WTC11 (cell line): ENCODE results near the gene SPANXN4.

Experiments used
- CREB1 ChIP-seq: sonication (generic); formaldehyde crosslinking; IDR thresholded peaks from 2 replicates; pipeline ENCODE4 v1.8.0; 2023; ENCODE audit warnings: mild to moderate bottlenecking, missing genetic modification reagents
- GABPB1 ChIP-seq: sonication (generic); formaldehyde crosslinking; IDR thresholded peaks from 2 replicates; pipeline ENCODE4 v1.8.1; 2023; ENCODE audit warnings: mild to moderate bottlenecking, missing genetic modification reagents
- NR2C2 ChIP-seq: sonication (generic); formaldehyde crosslinking; IDR thresholded peaks from 2 replicates; pipeline ENCODE4 v1.8.0; 2022; ENCODE audit warnings: mild to moderate bottlenecking, missing genetic modification reagents
- TF ChIP-seq, protein P1 (sequence below): fragments of 200-600 bp; IDR thresholded peaks from 2 replicates; pipeline ENCODE4 v1.8.0; 2022; ENCODE audit warnings: antibody characterized with exemption
- TF ChIP-seq, protein P2 (sequence below): sonication (generic); formaldehyde crosslinking; IDR thresholded peaks from 2 replicates; pipeline ENCODE4 v1.8.0; 2022; ENCODE audit warnings: mild to moderate bottlenecking, missing genetic modification reagents
- TF ChIP-seq, protein P3 (sequence below): sonication (generic); formaldehyde crosslinking; IDR thresholded peaks from 2 replicates; pipeline ENCODE4 v1.8.0; 2023; ENCODE audit warnings: missing genetic modification reagents
- TF ChIP-seq, protein P4 (sequence below): sonication (generic); formaldehyde crosslinking; IDR thresholded peaks from 2 replicates; pipeline ENCODE4 v1.8.0; 2022; ENCODE audit warnings: mild to moderate bottlenecking, missing genetic modification reagents
- TF ChIP-seq, protein P5 (sequence below): sonication (generic); formaldehyde crosslinking; IDR thresholded peaks from 2 replicates; pipeline ENCODE4 v1.8.1; 2023; ENCODE audit warnings: mild to moderate bottlenecking, moderate library complexity, missing genetic modification reagents
- TF ChIP-seq, protein P6 (sequence below): sonication (generic); formaldehyde crosslinking; IDR thresholded peaks from 2 replicates; pipeline ENCODE4 v1.8.1; 2023; ENCODE audit warnings: mild to moderate bottlenecking, missing genetic modification reagents, moderate library complexity
- TF ChIP-seq, protein P7 (sequence below): sonication (generic); formaldehyde crosslinking; IDR thresholded peaks from 2 replicates; pipeline ENCODE4 v1.8.1; 2023; ENCODE audit warnings: mild to moderate bottlenecking, missing genetic modification reagents, moderate library complexity

DNA sequence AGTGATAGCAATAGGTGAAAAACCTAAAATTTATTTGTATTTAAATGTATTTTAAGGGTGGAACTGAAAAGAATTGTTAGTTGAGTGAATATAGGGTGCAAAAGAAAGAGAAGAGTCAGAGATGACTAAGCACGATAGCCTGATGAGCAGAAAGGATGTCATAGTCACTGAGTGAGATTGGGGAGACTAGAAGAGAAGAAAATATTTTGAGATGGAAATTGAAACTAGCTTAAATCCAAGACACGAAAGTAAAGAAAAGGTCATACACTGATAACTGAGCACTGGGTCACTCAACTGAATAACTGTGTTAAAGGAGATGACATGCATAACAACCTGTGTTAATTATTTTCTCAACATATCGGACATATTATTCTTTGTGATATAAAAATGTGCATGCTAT, 55.5 kb downstream of the SPANXN4 start:
- TF ChIP-seq, protein P1, sequence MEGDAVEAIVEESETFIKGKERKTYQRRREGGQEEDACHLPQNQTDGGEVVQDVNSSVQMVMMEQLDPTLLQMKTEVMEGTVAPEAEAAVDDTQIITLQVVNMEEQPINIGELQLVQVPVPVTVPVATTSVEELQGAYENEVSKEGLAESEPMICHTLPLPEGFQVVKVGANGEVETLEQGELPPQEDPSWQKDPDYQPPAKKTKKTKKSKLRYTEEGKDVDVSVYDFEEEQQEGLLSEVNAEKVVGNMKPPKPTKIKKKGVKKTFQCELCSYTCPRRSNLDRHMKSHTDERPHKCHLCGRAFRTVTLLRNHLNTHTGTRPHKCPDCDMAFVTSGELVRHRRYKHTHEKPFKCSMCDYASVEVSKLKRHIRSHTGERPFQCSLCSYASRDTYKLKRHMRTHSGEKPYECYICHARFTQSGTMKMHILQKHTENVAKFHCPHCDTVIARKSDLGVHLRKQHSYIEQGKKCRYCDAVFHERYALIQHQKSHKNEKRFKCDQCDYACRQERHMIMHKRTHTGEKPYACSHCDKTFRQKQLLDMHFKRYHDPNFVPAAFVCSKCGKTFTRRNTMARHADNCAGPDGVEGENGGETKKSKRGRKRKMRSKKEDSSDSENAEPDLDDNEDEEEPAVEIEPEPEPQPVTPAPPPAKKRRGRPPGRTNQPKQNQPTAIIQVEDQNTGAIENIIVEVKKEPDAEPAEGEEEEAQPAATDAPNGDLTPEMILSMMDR, result no peak
- TF ChIP-seq, protein P2, sequence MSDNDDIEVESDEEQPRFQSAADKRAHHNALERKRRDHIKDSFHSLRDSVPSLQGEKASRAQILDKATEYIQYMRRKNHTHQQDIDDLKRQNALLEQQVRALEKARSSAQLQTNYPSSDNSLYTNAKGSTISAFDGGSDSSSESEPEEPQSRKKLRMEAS (CRISPR knock-in tag), result no peak
- TF ChIP-seq, protein P3, sequence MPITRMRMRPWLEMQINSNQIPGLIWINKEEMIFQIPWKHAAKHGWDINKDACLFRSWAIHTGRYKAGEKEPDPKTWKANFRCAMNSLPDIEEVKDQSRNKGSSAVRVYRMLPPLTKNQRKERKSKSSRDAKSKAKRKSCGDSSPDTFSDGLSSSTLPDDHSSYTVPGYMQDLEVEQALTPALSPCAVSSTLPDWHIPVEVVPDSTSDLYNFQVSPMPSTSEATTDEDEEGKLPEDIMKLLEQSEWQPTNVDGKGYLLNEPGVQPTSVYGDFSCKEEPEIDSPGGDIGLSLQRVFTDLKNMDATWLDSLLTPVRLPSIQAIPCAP (CRISPR knock-in tag), result no peak
- TF ChIP-seq, protein P4, sequence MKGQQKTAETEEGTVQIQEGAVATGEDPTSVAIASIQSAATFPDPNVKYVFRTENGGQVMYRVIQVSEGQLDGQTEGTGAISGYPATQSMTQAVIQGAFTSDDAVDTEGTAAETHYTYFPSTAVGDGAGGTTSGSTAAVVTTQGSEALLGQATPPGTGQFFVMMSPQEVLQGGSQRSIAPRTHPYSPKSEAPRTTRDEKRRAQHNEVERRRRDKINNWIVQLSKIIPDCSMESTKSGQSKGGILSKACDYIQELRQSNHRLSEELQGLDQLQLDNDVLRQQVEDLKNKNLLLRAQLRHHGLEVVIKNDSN (CRISPR knock-in tag), result no peak
- TF ChIP-seq, protein P5, sequence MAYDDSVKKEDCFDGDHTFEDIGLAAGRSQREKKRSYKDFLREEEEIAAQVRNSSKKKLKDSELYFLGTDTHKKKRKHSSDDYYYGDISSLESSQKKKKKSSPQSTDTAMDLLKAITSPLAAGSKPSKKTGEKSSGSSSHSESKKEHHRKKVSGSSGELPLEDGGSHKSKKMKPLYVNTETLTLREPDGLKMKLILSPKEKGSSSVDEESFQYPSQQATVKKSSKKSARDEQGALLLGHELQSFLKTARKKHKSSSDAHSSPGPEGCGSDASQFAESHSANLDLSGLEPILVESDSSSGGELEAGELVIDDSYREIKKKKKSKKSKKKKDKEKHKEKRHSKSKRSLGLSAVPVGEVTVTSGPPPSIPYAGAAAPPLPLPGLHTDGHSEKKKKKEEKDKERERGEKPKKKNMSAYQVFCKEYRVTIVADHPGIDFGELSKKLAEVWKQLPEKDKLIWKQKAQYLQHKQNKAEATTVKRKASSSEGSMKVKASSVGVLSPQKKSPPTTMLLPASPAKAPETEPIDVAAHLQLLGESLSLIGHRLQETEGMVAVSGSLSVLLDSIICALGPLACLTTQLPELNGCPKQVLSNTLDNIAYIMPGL (CRISPR knock-in tag), result no peak
- TF ChIP-seq, protein P6, sequence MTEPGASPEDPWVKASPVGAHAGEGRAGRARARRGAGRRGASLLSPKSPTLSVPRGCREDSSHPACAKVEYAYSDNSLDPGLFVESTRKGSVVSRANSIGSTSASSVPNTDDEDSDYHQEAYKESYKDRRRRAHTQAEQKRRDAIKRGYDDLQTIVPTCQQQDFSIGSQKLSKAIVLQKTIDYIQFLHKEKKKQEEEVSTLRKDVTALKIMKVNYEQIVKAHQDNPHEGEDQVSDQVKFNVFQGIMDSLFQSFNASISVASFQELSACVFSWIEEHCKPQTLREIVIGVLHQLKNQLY (CRISPR knock-in tag), result no peak
- TF ChIP-seq, protein P7, sequence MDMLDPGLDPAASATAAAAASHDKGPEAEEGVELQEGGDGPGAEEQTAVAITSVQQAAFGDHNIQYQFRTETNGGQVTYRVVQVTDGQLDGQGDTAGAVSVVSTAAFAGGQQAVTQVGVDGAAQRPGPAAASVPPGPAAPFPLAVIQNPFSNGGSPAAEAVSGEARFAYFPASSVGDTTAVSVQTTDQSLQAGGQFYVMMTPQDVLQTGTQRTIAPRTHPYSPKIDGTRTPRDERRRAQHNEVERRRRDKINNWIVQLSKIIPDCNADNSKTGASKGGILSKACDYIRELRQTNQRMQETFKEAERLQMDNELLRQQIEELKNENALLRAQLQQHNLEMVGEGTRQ (CRISPR knock-in tag), result no peak
- TF ChIP-seq GABPB1 (CRISPR knock-in tag), result no peak
- TF ChIP-seq NR2C2 (CRISPR knock-in tag), result no peak
- no peak for TF ChIP-seq CREB1
